PC-9 (cell line): Measurements from ENCODE around the gene TTLL7. TPM values are rescaled to one million over a fixed set of nuclear protein-coding genes. Genes with fewer than 3 reads are reported as not detected.

Experiments used
- BruUV-seq: library from RNA; stranded (reverse); fragments of 400-500 nt; replicated peaks from 2 replicates; lab custom pipeline; 2021; lab: Mats Ljungman, UMichigan
- CTCF ChIA-PET: fragments of 300-600 bp; sonication (Branson Sonifier 250); formaldehyde crosslinking; loops from one replicate; lab custom pipeline; 2022; ENCODE audit warnings: antibody characterized with exemption; lab: Charles Lee
- POLR2A ChIA-PET: fragments of 300-600 bp; sonication (Branson Sonifier 250); formaldehyde crosslinking; loops from one replicate; lab custom pipeline; 2022; ENCODE audit warnings: antibody characterized with exemption; ENCODE audit not compliant: unreplicated experiment; lab: Charles Lee
- DNase-seq, 2 experiments: peaks; one replicate each; pipeline versions ENCODE4 v3.0.0 to v3.0.0-alpha.2; 2015 to 2022; ENCODE audit warnings: mixed read lengths in 1 of 2
- H2AFZ ChIP-seq: fragments of 200-600 bp; sonication (generic); 2 replicates; pipeline ENCODE4 v1.8.1; 2017; ENCODE audit warnings: antibody characterized with exemption
- H3F3A ChIP-seq: fragments of 200-600 bp; sonication (generic); 2 replicates; pipeline ENCODE4 v1.8.1; 2017; ENCODE audit warnings: antibody characterized with exemption, mild to moderate bottlenecking, low read depth; ENCODE audit not compliant: insufficient read depth
- H3K27ac ChIP-seq: fragments of 200-600 bp; sonication (generic); 2 replicates; pipeline ENCODE4 v1.6.1; 2016; ENCODE audit warnings: mixed run types
- H3K27me3 ChIP-seq: fragments of 200-600 bp; sonication (generic); 2 replicates; pipeline ENCODE4 v1.6.1; 2016; ENCODE audit warnings: low read depth, mixed run types; ENCODE audit not compliant: insufficient read depth
- H3K36me3 ChIP-seq: fragments of 200-600 bp; sonication (generic); 2 replicates; pipeline ENCODE4 v1.6.1; 2016; ENCODE audit warnings: low read depth, mixed run types
- H3K4me1 ChIP-seq: fragments of 200-600 bp; sonication (generic); replicated peaks from 2 replicates; pipeline ENCODE4 v1.6.1; 2016; ENCODE audit warnings: mixed run types; ENCODE audit not compliant: insufficient read depth
- H3K4me2 ChIP-seq: fragments of 200-600 bp; sonication (generic); 2 replicates; pipeline ENCODE4 v1.6.1; 2017; ENCODE audit warnings: mixed run types
- H3K4me3 ChIP-seq: fragments of 200-600 bp; sonication (generic); 2 replicates; pipeline ENCODE4 v1.6.1; 2016; ENCODE audit warnings: mixed run types
- H3K79me2 ChIP-seq: fragments of 200-600 bp; sonication (generic); 2 replicates; pipeline ENCODE4 v1.6.1; 2017; ENCODE audit warnings: low read depth, mixed run types
- H3K9me2 ChIP-seq: fragments of 200-600 bp; sonication (generic); 2 replicates; pipeline ENCODE4 v1.8.1; 2017; ENCODE audit warnings: mild to moderate bottlenecking; ENCODE audit not compliant: insufficient read depth
- H3K9me3 ChIP-seq: fragments of 200-600 bp; sonication (generic); 2 replicates; pipeline ENCODE4 v1.8.1; 2016; ENCODE audit warnings: low read depth; ENCODE audit not compliant: insufficient read depth
- H4K20me1 ChIP-seq: fragments of 200-600 bp; sonication (generic); 2 replicates; pipeline ENCODE4 v1.8.1; 2017; ENCODE audit not compliant: insufficient read depth
- CTCF ChIP-seq: fragments of 200-600 bp; sonication (generic); conservative IDR thresholded peaks from 2 replicates; pipeline ENCODE4 v1.6.1; 2017; ENCODE audit warnings: mixed run types, antibody characterized with exemption, mild to moderate bottlenecking, moderate library complexity
- EZH2 ChIP-seq: fragments of 200-600 bp; sonication (generic); IDR thresholded peaks from 2 replicates; pipeline ENCODE4 v1.8.0; 2017; ENCODE audit warnings: antibody characterized with exemption, low read depth
- intact Hi-C: fragments of 100-400 bp; cut with micrococcal nuclease; formaldehyde crosslinking; loops from one replicate; pipeline ENCODE4 v1.10.0; 2022; ENCODE audit not compliant: unreplicated experiment
- total RNA-seq: library from RNA; stranded (reverse); gene quantifications from 2 replicates; pipeline ENCODE4 v1.2.3, GENCODE V29; 2021

TTLL7 gene
- total RNA-seq, 1 experiment from 2014 or later: 4.1 TPM

GRCh38 chr1:83998205-83998497, 781 bp downstream of the TTLL7 start:
- H3F3A ChIP-seq: no peaks in the 10 kb centered on the region
- peak overlapping the region; percentile 75 for H3K4me2 ChIP-seq
- H3K79me2 ChIP-seq: no peaks in the 10 kb centered on the region
- intact Hi-C loops: loop anchor here (10.0 kb wide), 1 partner anchor 127 kb away; no protein-coding TSS in a partner anchor
- peak overlapping the region; percentile 99; the same call in 1 of the 2 replicates for H2AFZ ChIP-seq
- ChIA-PET CTCF (no interaction called here), POLR2A (no interaction called here)
- no peaks in the 10 kb centered on the region for H3K9me3 ChIP-seq
- no TSS peak for BruUV-seq
- peak overlapping the region; percentile 88 for H3K4me3 ChIP-seq
- H3K27me3 ChIP-seq: no peaks in the 10 kb centered on the region
- H3K36me3 ChIP-seq: no peaks in the 10 kb centered on the region
- TF ChIP-seq CTCF: no peak
- no peak for TF ChIP-seq EZH2
- no peaks in the 10 kb centered on the region for H4K20me1 ChIP-seq
- no peak overlapping the region for H3K27ac ChIP-seq
- no peaks in the 10 kb centered on the region for H3K9me2 ChIP-seq
- H3K4me1 ChIP-seq: peaks cover 5% of the 10 kb centered on the region
- DNase-seq: no peak

DNA sequence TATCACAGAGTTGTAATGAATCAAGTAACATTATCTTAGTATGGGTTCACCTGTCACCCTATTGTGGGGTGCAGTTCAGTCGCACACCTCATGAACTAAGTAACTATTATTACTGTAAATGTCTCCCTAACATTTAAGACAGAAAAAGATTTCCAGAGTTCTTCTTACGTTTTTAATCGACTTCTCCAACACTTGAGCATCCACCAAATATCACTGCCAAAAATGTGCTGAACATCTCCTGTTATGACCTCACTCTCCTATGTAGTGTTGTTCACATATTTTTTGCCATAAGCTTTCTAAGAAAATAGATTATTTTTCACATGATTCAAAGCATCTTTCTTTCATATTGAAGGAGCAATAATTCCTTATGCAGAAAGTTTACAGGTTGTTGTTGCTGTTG, 1.3 kb downstream of the TTLL7 start:
- intact Hi-C loops: loop anchor here (10.0 kb wide), 1 partner anchor 127 kb away; no protein-coding TSS in a partner anchor
- no peaks in the 10 kb centered on the region for H3F3A ChIP-seq
- H3K27me3 ChIP-seq: no peaks in the 10 kb centered on the region
- ChIA-PET POLR2A (no interaction called here), CTCF (no interaction called here)
- peak overlapping the region; percentile 75; the same call in 1 of the 2 replicates for H3K4me2 ChIP-seq
- H3K4me1 ChIP-seq: peaks cover 5% of the 10 kb centered on the region
- H3K79me2 ChIP-seq: no peaks in the 10 kb centered on the region
- no peaks in the 10 kb centered on the region for H4K20me1 ChIP-seq
- DNase-seq: no peak
- BruUV-seq: TSS peak; percentile 25
- H3K9me3 ChIP-seq: no peaks in the 10 kb centered on the region
- no peak overlapping the region for H3K27ac ChIP-seq
- no peak overlapping the region for H3K4me3 ChIP-seq
- TF ChIP-seq EZH2 (no peak), CTCF (no peak)
- H3K9me2 ChIP-seq: no peaks in the 10 kb centered on the region
- H3K36me3 ChIP-seq: no peaks in the 10 kb centered on the region
- H2AFZ ChIP-seq: no peak overlapping the region

DNA sequence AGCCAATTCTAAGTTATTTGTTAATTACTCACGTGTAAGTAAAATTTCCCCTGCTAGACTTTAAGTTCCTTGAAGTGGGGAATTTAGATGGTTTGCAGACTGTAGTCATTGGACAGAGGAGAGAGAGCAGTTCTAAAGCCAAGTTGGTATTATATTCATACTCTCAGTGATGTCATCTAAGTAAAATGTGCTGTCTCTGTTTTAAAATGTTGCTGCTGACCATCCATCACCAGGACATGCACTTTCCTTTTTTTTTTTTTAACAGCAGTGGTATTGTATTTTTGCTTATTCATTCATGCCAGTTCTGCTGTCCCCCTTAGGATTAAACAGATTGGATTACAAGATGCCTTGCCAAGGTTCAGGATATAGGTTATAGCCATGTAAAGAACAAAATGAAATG, 2.3 kb downstream of the TTLL7 start:
- BruUV-seq: no TSS peak

More for the DNA sequence above, 2.3 kb downstream of the TTLL7 start:
- Histone ChIP-seq H3K36me3 (no peaks in the 10 kb centered on the region), H3F3A (no peaks in the 10 kb centered on the region), H2AFZ (no peak overlapping the region), H3K27ac (no peak overlapping the region), H4K20me1 (no peaks in the 10 kb centered on the region), H3K9me3 (no peaks in the 10 kb centered on the region), H3K4me1 (peaks cover 5% of the 10 kb centered on the region), H3K27me3 (no peaks in the 10 kb centered on the region), H3K4me2 (no peak overlapping the region), H3K9me2 (no peaks in the 10 kb centered on the region), H3K79me2 (no peaks in the 10 kb centered on the region), H3K4me3 (no peak overlapping the region)
- intact Hi-C loops: loop anchor here (10.0 kb wide), 1 partner anchor 128 kb away; no protein-coding TSS in a partner anchor
- CTCF ChIA-PET: no interaction called here
- POLR2A ChIA-PET: no interaction called here
- TF ChIP-seq CTCF (no peak), EZH2 (no peak)
- DNase-seq: no peak
